PC-3 (cell line): ENCODE data around the gene TMEM51.

Experiments
- CTCF ChIP-seq: fragments of 300-600 bp; sonication (generic); conservative IDR thresholded peaks from 2 replicates; pipeline ENCODE4 v1.5.1; 2017; ENCODE audit warnings: antibody characterized with exemption, low read depth, mild to moderate bottlenecking, low read length
- EZH2 ChIP-seq: fragments of 300-600 bp; sonication (generic); IDR thresholded peaks from one replicate; pipeline ENCODE4 v1.6.1; 2017; ENCODE audit warnings: antibody characterized with exemption, mild to moderate bottlenecking, low read length; ENCODE audit not compliant: unreplicated experiment
- EZH2phosphoT487 ChIP-seq: fragments of 300-600 bp; sonication (generic); IDR thresholded peaks from 2 replicates; pipeline ENCODE4 v1.6.1; 2018; ENCODE audit warnings: mild to moderate bottlenecking, antibody characterized with exemption, low read length, borderline replicate concordance

GRCh38 chr1:15148941-15149340 lies 4.6 kb upstream of the TMEM51 start:
- TF ChIP-seq CTCF: no peak
- TF ChIP-seq EZH2: no peak
- no peak for TF ChIP-seq EZH2phosphoT487
